Measurements from ENCODE around the gene PRKCE. TPM values are rescaled to one million over a fixed set of nuclear protein-coding genes. Genes with fewer than 3 reads are reported as not detected.

The PRKCE gene
- total and polyA plus RNA-seq, 2 of the 8 experiments (the other 6 are each of a cell fraction or from before 2014, with no cell fraction given): 0.54 to 2.1 TPM

DNA sequence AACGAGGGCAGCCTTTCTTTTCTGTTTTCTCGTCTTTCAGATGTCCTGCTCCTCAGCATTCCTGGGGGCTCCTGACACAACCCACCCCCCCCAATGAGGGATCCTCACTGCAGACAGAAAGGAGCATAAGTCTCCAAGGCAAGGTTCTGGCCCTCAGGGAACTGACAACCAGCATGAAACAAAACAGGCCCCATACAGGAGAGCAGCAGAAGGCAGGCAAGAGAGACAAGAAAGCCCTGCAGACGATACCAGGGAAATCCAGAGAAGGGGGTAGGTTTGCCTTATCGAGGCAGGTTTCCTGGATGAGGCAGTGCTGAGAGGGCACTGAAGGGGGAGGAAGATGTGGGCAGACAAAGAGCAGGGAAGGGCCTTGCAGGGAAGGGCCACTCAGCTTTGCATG lies 541.9 kb downstream of the PRKCE start:
- Histone ChIP-seq H4K8ac (ENCODE audit: extremely low read depth, insufficient read depth, low read length) (no peak overlapping the region), H3K56ac (replicated peaks; ENCODE audit: insufficient read length, low read depth, low read length) (no peak overlapping the region), H4K20me1 (replicated peaks in 1 of 2; ENCODE audit: control insufficient read depth in 1 of 2, insufficient read depth in 2 of 2, low read length in 2 of 2) (no peaks in the 10 kb centered on the region), H3K4me1 (replicated peaks in 1 of 4; ENCODE audit: control insufficient read depth in 3 of 4, insufficient read depth in 4 of 4, low read length in 3 of 4) (no peaks in the 10 kb centered on the region), H2BK12ac (ENCODE audit: low read depth, low read length) (no peak overlapping the region), H3K14ac (ENCODE audit: insufficient read length) (no peak overlapping the region), H3K4ac (replicated peaks; ENCODE audit: insufficient read length, low read depth, low read length) (no peak overlapping the region), H3K18ac (ENCODE audit: extremely low read depth, low read length) (no peak overlapping the region), H2BK120ac (replicated peaks; ENCODE audit: low read depth, low read length) (no peak overlapping the region), H2AFZ (ENCODE audit: low read length) (no peak overlapping the region), H3K4me3 (ENCODE audit: extremely low read depth in 1 of 4, insufficient read depth in 2 of 4, low read depth in 3 of 4, low read length in 4 of 4) (no peak overlapping the region), H2AK5ac (ENCODE audit: low read depth, low read length) (no peak overlapping the region), H3K9ac (replicated peaks in 1 of 4; ENCODE audit: extremely low read depth in 1 of 4, low read depth in 3 of 4, low read length in 3 of 4) (no peak overlapping the region), H4K91ac (replicated peaks; ENCODE audit: insufficient read length, low read length) (no peak overlapping the region), H2BK5ac (ENCODE audit: low read depth, low read length) (no peak overlapping the region), H3K36me3 (ENCODE audit: control insufficient read depth in 2 of 4, insufficient read depth in 4 of 4, low read length in 3 of 4) (no peaks in the 10 kb centered on the region), H3K4me2 (ENCODE audit: insufficient read depth in 1 of 2, low read depth in 2 of 2, low read length in 2 of 2) (no peak overlapping the region), H3K27me3 (replicated peaks in 1 of 4; ENCODE audit: control insufficient read depth in 3 of 4, extremely low read depth in 1 of 4, insufficient read depth in 3 of 4, low read length in 3 of 4) (no peaks in the 10 kb centered on the region), H2BK15ac (ENCODE audit: low read length) (no peak overlapping the region), H3K79me1 (ENCODE audit: low read depth, low read length) (no peaks in the 10 kb centered on the region), H3K23me2 (ENCODE audit: low read depth, low read length) (no peaks in the 10 kb centered on the region), H2BK20ac (ENCODE audit: low read length) (no peak overlapping the region), H3K27ac (ENCODE audit: low read depth, low read length) (no peak overlapping the region), H3K9me3 (ENCODE audit: insufficient read depth in 2 of 2, low read depth in 1 of 2, low read length in 1 of 2) (no peaks in the 10 kb centered on the region), H3K23ac (ENCODE audit: insufficient read length) (no peak overlapping the region), H3K79me2 (ENCODE audit: control insufficient read depth in 1 of 2, insufficient read depth in 2 of 2, low read length in 2 of 2) (no peaks in the 10 kb centered on the region), H4K5ac (ENCODE audit: insufficient read length, low read depth, low read length) (no peak overlapping the region)
- POLR2A ChIA-PET (ENCODE audit: partially characterized antibody): no interaction called here
- DNase-seq (ENCODE audit: low read depth in 1 of 2, low spot score in 2 of 2) (no peak), FAIRE-seq (no peak)
- 82% methylated on average over 4 of the region's 4 CpGs; no CpG with 5 or more reads in 1 of the 2 experiments for WGBS, 2 experiments (ENCODE audit: extremely low coverage in 1 of 2, insufficient coverage in 1 of 2, insufficient read length in 1 of 2, insufficient replicate concordance in 2 of 2, low coverage in 1 of 2, low lambda C conversion rate in 2 of 2, missing lambda C conversion rate in 1 of 2)
- TF ChIP-seq SP2 (IDR thresholded peaks at IDR 0.05; ENCODE audit: low read length) (no peak), POLR2AphosphoS5 (IDR thresholded peaks at IDR 0.05; ENCODE audit: low read depth, low read length) (no peak), BRCA1 (IDR thresholded peaks at IDR 0.05; ENCODE audit: low read depth, low read length) (no peak), EGR1 (IDR thresholded peaks at IDR 0.05; ENCODE audit: borderline replicate concordance, low read depth, low read length) (no peak), SIN3A (conservative IDR thresholded peaks at IDR 0.05 in 1 of 2, IDR thresholded peaks at IDR 0.05 in 1 of 2; ENCODE audit: low read depth in 1 of 2, low read length in 2 of 2) (no peak), SAP30 (IDR thresholded peaks at IDR 0.05; ENCODE audit: insufficient read depth, insufficient replicate concordance, low read length) (no peak), KDM5A (IDR thresholded peaks at IDR 0.05; ENCODE audit: low read length) (no peak), KDM1A (IDR thresholded peaks at IDR 0.05; ENCODE audit: borderline replicate concordance, low read length) (no peak), CHD1 (IDR thresholded peaks at IDR 0.05; ENCODE audit: low read depth, low read length) (no peak), POLR2A (IDR thresholded peaks at IDR 0.05; ENCODE audit: control extremely low read depth in 1 of 2, low read depth in 2 of 2, low read length in 2 of 2) (no peak), KDM4A (IDR thresholded peaks at IDR 0.05; ENCODE audit: low read depth, low read length, severe bottlenecking) (no peak), TCF12 (IDR thresholded peaks at IDR 0.05; ENCODE audit: low read depth, low read length) (no peak), BACH1 (IDR thresholded peaks at IDR 0.05; ENCODE audit: low read length) (no peak)
- TF ChIP-seq, protein P1, sequence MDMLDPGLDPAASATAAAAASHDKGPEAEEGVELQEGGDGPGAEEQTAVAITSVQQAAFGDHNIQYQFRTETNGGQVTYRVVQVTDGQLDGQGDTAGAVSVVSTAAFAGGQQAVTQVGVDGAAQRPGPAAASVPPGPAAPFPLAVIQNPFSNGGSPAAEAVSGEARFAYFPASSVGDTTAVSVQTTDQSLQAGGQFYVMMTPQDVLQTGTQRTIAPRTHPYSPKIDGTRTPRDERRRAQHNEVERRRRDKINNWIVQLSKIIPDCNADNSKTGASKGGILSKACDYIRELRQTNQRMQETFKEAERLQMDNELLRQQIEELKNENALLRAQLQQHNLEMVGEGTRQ (IDR thresholded peaks at IDR 0.05; ENCODE audit: low read length): no peak
- CTCF ChIA-PET (ENCODE audit: partially characterized antibody): interaction anchor here (0.9 to 2.2 kb wide), 3 partner anchors 8 to 130 kb away, joined by 3 to 8 read pairs (median 3); no protein-coding TSS in a partner anchor
